ENCODE results near the gene PHF10. TPM values are rescaled to one million over a fixed set of nuclear protein-coding genes. Genes with fewer than 3 reads are reported as not detected.
"Not testable (repeated sequence)": the region's sequence is repeated elsewhere in the genome, so short reads cannot be mapped to it uniquely, and the experiment has no call there.

Gene PHF10
- 50.6 and 50.8 TPM in 2 replicates for total RNA-seq
- long read RNA-seq, partial matches to known transcripts: 0 of 4 reads
- long read RNA-seq, other reads (novel, unspliced or antisense): 3 of 4 reads

GRCh38 chr6:169724494-169725124, at the start of gene PHF10:
Gene PHF10 (minus strand): TSS chr6:169724500. CDS start chr6:169723931, 569 bp downstream.
- Mint-ChIP-seq H3K27me3 (ENCODE audit: unreplicated experiment) (no peaks in the 10 kb centered on the region), H3K36me3 (ENCODE audit: unreplicated experiment) (no peaks in the 10 kb centered on the region), H3K4me1 (ENCODE audit: unreplicated experiment) (peaks cover 31% of the 10 kb centered on the region), H3K27ac (ENCODE audit: unreplicated experiment) (peak within 1 kb of the TSS; percentile 86), H3K4me3 (ENCODE audit: unreplicated experiment) (peak within 1 kb of the TSS; percentile 91), H3K9me3 (ENCODE audit: unreplicated experiment) (no peaks in the 10 kb centered on the region)
- TF ChIP-seq, protein P1, sequence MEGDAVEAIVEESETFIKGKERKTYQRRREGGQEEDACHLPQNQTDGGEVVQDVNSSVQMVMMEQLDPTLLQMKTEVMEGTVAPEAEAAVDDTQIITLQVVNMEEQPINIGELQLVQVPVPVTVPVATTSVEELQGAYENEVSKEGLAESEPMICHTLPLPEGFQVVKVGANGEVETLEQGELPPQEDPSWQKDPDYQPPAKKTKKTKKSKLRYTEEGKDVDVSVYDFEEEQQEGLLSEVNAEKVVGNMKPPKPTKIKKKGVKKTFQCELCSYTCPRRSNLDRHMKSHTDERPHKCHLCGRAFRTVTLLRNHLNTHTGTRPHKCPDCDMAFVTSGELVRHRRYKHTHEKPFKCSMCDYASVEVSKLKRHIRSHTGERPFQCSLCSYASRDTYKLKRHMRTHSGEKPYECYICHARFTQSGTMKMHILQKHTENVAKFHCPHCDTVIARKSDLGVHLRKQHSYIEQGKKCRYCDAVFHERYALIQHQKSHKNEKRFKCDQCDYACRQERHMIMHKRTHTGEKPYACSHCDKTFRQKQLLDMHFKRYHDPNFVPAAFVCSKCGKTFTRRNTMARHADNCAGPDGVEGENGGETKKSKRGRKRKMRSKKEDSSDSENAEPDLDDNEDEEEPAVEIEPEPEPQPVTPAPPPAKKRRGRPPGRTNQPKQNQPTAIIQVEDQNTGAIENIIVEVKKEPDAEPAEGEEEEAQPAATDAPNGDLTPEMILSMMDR (IDR thresholded peaks at IDR 0.05): no peak
- peak; percentile 87 for DNase-seq (ENCODE audit: extremely low spot score, unreplicated experiment)

DNA sequence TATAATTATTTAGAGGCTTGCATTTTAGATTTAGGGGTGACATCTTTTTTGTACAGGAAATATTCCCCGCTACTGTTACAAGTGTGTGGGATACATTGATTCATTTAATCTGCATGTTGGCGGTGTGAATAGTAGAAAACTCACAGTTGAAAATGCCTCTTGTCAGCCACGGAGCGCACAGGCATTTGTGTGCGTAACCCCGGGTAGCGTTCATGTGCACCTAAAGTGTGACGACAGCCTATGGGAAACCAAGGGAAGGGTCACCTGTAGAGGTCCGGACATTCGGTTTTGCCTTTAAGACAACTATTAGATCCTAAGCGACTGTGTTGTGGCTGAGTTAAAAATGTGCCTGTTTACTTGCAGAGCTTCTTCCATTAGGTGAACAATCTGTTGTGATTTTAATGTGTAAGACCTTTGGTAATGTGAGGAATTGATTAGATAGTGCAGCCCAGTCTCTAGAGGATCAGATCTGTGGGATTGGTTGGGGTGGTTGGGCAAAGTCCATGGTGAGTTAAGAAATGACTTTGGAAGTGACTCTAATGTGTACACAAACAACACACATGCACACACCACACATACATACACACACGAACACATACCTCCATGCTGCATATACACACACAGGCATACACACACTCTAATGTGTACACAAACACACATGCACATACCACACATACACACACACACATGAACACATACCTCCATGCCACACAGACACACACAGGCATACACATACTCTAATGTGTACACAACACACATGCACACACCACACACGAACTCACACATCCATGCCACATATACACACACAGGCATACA, 42.8 kb upstream of the PHF10 start:
- no peaks in the 10 kb centered on the region for H3K27me3 Mint-ChIP-seq (ENCODE audit: unreplicated experiment)
- H3K27ac Mint-ChIP-seq (ENCODE audit: unreplicated experiment): no peak overlapping the region
- peaks cover 18% of the 10 kb centered on the region for H3K4me1 Mint-ChIP-seq (ENCODE audit: unreplicated experiment)
- peaks cover 50% of the 10 kb centered on the region for H3K36me3 Mint-ChIP-seq (ENCODE audit: unreplicated experiment)
- no peaks in the 10 kb centered on the region for H3K9me3 Mint-ChIP-seq (ENCODE audit: unreplicated experiment)
- no peak overlapping the region for H3K4me3 Mint-ChIP-seq (ENCODE audit: unreplicated experiment)
- DNase-seq (ENCODE audit: extremely low spot score, unreplicated experiment): no peak
- TF ChIP-seq, protein P1 (IDR thresholded peaks at IDR 0.05): no peak

DNA sequence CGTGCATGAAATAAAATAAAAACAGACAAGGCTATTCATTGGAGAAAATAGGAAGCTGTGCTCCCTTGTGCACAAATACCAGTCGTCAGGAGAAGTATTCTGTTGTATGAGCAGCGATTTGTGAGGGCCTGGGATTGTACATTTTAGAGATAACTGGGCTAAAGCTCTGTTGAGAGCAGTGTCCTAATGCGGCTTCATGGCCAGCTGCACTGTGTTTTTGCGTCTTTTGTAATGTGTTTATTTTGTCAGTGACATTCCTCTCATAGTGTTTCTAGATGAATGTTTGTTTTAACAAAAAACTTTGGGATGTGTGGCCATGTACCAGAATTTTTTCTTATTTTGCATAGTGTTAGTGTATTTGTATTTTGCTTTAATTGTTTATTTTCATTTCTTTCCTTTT, 41.9 kb upstream of the PHF10 start:
- H3K9me3 Mint-ChIP-seq (ENCODE audit: unreplicated experiment): no peaks in the 10 kb centered on the region
- TF ChIP-seq, protein P1 (IDR thresholded peaks at IDR 0.05): no peak
- peaks cover 48% of the 10 kb centered on the region for H3K36me3 Mint-ChIP-seq (ENCODE audit: unreplicated experiment)
- H3K4me1 Mint-ChIP-seq (ENCODE audit: unreplicated experiment): peaks cover 18% of the 10 kb centered on the region
- H3K27ac Mint-ChIP-seq (ENCODE audit: unreplicated experiment): no peak overlapping the region
- DNase-seq (ENCODE audit: extremely low spot score, unreplicated experiment): no peak
- no peaks in the 10 kb centered on the region for H3K27me3 Mint-ChIP-seq (ENCODE audit: unreplicated experiment)
- H3K4me3 Mint-ChIP-seq (ENCODE audit: unreplicated experiment): no peak overlapping the region

GRCh38 chr6:169765789-169766188, 41.5 kb upstream of the PHF10 start:
- Mint-ChIP-seq H3K36me3 (ENCODE audit: unreplicated experiment) (peaks cover 53% of the 10 kb centered on the region), H3K4me1 (ENCODE audit: unreplicated experiment) (peaks cover 18% of the 10 kb centered on the region)
- H3K27ac Mint-ChIP-seq (ENCODE audit: unreplicated experiment); H3K4me3 Mint-ChIP-seq (ENCODE audit: unreplicated experiment); H3K9me3 Mint-ChIP-seq (ENCODE audit: unreplicated experiment); DNase-seq (ENCODE audit: extremely low spot score, unreplicated experiment); H3K27me3 Mint-ChIP-seq (ENCODE audit: unreplicated experiment): not testable (repeated sequence)

GRCh38 chr6:169763881-169764280, 39.6 kb upstream of the PHF10 start:
- Mint-ChIP-seq H3K4me1 (ENCODE audit: unreplicated experiment) (peaks cover 18% of the 10 kb centered on the region), H3K27ac (ENCODE audit: unreplicated experiment) (peak overlapping the region; percentile 58)

More at GRCh38 chr6:169763881-169764280, 39.6 kb upstream of the PHF10 start:
- Mint-ChIP-seq H3K36me3 (ENCODE audit: unreplicated experiment) (peaks cover 57% of the 10 kb centered on the region), H3K4me3 (ENCODE audit: unreplicated experiment) (no peak overlapping the region), H3K9me3 (ENCODE audit: unreplicated experiment) (no peaks in the 10 kb centered on the region), H3K27me3 (ENCODE audit: unreplicated experiment) (no peaks in the 10 kb centered on the region)
- TF ChIP-seq, protein P1 (IDR thresholded peaks at IDR 0.05): no peak
- no peak for DNase-seq (ENCODE audit: extremely low spot score, unreplicated experiment)

All from osteocyte (in vitro differentiated cells).